Testis (tissue), 3 donors: ENCODE data around the gene HDAC8. TPM values are rescaled to one million over a fixed set of nuclear protein-coding genes. Genes with fewer than 3 reads are reported as not detected.

Source experiments
- DNase-seq: peaks from one replicate; pipeline ENCODE4 v3.0.0-alpha.2; 2019
- H3K27ac ChIP-seq, 2 donors: fragments of 200-600 bp; sonication (generic); one replicate each; pipeline ENCODE4 v1.5.1; 2019
- H3K27me3 ChIP-seq: fragments of 200-600 bp; sonication (generic); one replicate; pipeline ENCODE4 v1.5.1; 2019
- H3K36me3 ChIP-seq: fragments of 200-600 bp; sonication (generic); one replicate; pipeline ENCODE4 v1.5.1; 2017; ENCODE audit warnings: low read depth; ENCODE audit errors: missing control alignments
- H3K4me1 ChIP-seq: fragments of 200-600 bp; sonication (generic); one replicate; pipeline ENCODE4 v1.5.1; 2019
- H3K4me3 ChIP-seq, 2 donors: fragments of 200-600 bp; sonication (generic); one replicate each; pipeline ENCODE4 v1.5.1; 2017 to 2019
- H3K9me3 ChIP-seq: fragments of 200-600 bp; sonication (generic); one replicate; pipeline ENCODE4 v1.5.1; 2017
- CTCF ChIP-seq, 3 experiments: fragments of 450-650 bp in 2 of 3; fragments of 200-600 bp in 1 of 3; sonication (generic) in 1 of 3; IDR thresholded peaks; one replicate each; pipeline ENCODE4 v1.5.1; 2016 to 2019; ENCODE audit warnings: antibody characterized with exemption in 3 of 3, mild to moderate bottlenecking in 2 of 3, moderate library complexity in 1 of 3
- POLR2A ChIP-seq: fragments of 450-650 bp; IDR thresholded peaks from one replicate; pipeline ENCODE4 v1.6.1; 2017; ENCODE audit warnings: antibody characterized with exemption, mild to moderate bottlenecking, moderate library complexity
- WGBS, 2 donors: methylation state at CpG; one replicate each; pipeline ENCODE4 v1.1.5; 2018; 5-methylcytosine and 5-hydroxymethylcytosine counted together
- intact Hi-C: fragments of 100-400 bp; cut with DNase I; formaldehyde crosslinking; loops from one replicate; pipeline ENCODE4 v1.15.1; 2023; ENCODE audit warnings: low total_unique reads
- polyA plus RNA-seq: library from polyadenylated mRNA; stranded (reverse); fragments of 350-450 nt; fragmentation: Illumina TruSeq; extraction: RNeasy Lipid Tissue Mini Kit (QIAGEN cat#74804); gene quantifications from one replicate; pipeline ENCODE4 v1.2.3, GENCODE V29; 2014; ENCODE audit warnings: low read depth, low replicate concordance; ENCODE audit not compliant: insufficient read depth
- total RNA-seq, 2 donors: library from RNA; depleted of rRNA; stranded (reverse); fragments of >200 nt; gene quantifications; one replicate each; pipeline ENCODE4 v1.2.3, GENCODE V29; 2016

HDAC8 gene
- total and polyA plus RNA-seq, 3 donors from 2014 or later, result 8.3 to 30.3 (median 25.2) TPM

GRCh38 chrX:72382202-72382595 lies 190.4 kb downstream of the HDAC8 start:
- H3K36me3 ChIP-seq, result no peaks in the 10 kb centered on the region
- H3K4me3 ChIP-seq, result no peak overlapping the region
- no peak for TF ChIP-seq CTCF (IDR thresholded peaks at IDR 0.05)
- TF ChIP-seq POLR2A, result no peak
- no peaks in the 10 kb centered on the region for H3K9me3 ChIP-seq
- no peak overlapping the region for H3K27ac ChIP-seq
- 54 to 60% methylated on average over 1 to 4 of the region's 4 CpGs for WGBS, 2 donors
- no peak for DNase-seq
- intact Hi-C loops, result no loop called here
- H3K4me1 ChIP-seq, result no peaks in the 10 kb centered on the region
- H3K27me3 ChIP-seq, result no peaks in the 10 kb centered on the region

GRCh38 chrX:72381439-72382201 lies 191.0 kb downstream of the HDAC8 start:
- Histone ChIP-seq H3K27me3 (no peaks in the 10 kb centered on the region), H3K4me1 (no peaks in the 10 kb centered on the region), H3K4me3 (no peak overlapping the region), H3K27ac (no peak overlapping the region), H3K9me3 (no peaks in the 10 kb centered on the region), H3K36me3 (no peaks in the 10 kb centered on the region)
- 69 to 77% methylated on average over 2 of the region's 2 CpGs for WGBS, 2 donors
- DNase-seq, result no peak
- no peak for TF ChIP-seq CTCF (IDR thresholded peaks at IDR 0.05)
- no peak for TF ChIP-seq POLR2A
- intact Hi-C loops, result no loop called here

GRCh38 chrX:72376124-72376523 lies 196.5 kb downstream of the HDAC8 start:
- H3K4me1 ChIP-seq, result no peaks in the 10 kb centered on the region
- no peaks in the 10 kb centered on the region for H3K9me3 ChIP-seq
- TF ChIP-seq CTCF (IDR thresholded peaks at IDR 0.05) (no peak), POLR2A (no peak)
- H3K27ac ChIP-seq, result no peak overlapping the region
- H3K36me3 ChIP-seq, result no peaks in the 10 kb centered on the region
- H3K4me3 ChIP-seq, result no peak overlapping the region
- no peaks in the 10 kb centered on the region for H3K27me3 ChIP-seq
- DNase-seq, result no peak
- intact Hi-C loops, result no loop called here
- WGBS, 2 donors, result 94 to 96% methylated on average over 9 of the region's 9 CpGs

GRCh38 chrX:72373136-72373535 lies 199.5 kb downstream of the HDAC8 start:
- TF ChIP-seq CTCF (IDR thresholded peaks at IDR 0.05), result no peak
- TF ChIP-seq POLR2A, result no peak
- H3K27me3 ChIP-seq, result no peaks in the 10 kb centered on the region
- H3K4me1 ChIP-seq, result no peaks in the 10 kb centered on the region
- H3K4me3 ChIP-seq, result no peak overlapping the region
- intact Hi-C loops, result no loop called here
- no peak overlapping the region for H3K27ac ChIP-seq
- H3K36me3 ChIP-seq, result no peaks in the 10 kb centered on the region
- no peaks in the 10 kb centered on the region for H3K9me3 ChIP-seq
- no peak for DNase-seq
- WGBS, 2 donors, result 89 to 100% methylated on average over 1 of the region's 1 CpG

- WGBS, 2 donors, result 92 to 100% methylated on average over 2 of the region's 2 CpGs
- H3K4me1 ChIP-seq, result no peaks in the 10 kb centered on the region
- no peak overlapping the region for H3K27ac ChIP-seq
- no peaks in the 10 kb centered on the region for H3K36me3 ChIP-seq
- no peak for DNase-seq
- H3K4me3 ChIP-seq, result no peak overlapping the region
- H3K27me3 ChIP-seq, result no peaks in the 10 kb centered on the region
- H3K9me3 ChIP-seq, result no peaks in the 10 kb centered on the region
- TF ChIP-seq POLR2A, result no peak
- TF ChIP-seq CTCF (IDR thresholded peaks at IDR 0.05), result no peak
- intact Hi-C loops, result no loop called here
Measured at GRCh38 chrX:72372735-72373134, 199.9 kb downstream of the HDAC8 start.
